ENCODE measurements around the gene PACRG. TPM values are rescaled to one million over a fixed set of nuclear protein-coding genes. Genes with fewer than 3 reads are reported as not detected.

The PACRG gene
- total and polyA plus RNA-seq, 10 of the 15 experiments (the other 5 are each of a cell fraction or from before 2014, with no cell fraction given), result not detected

DNA sequence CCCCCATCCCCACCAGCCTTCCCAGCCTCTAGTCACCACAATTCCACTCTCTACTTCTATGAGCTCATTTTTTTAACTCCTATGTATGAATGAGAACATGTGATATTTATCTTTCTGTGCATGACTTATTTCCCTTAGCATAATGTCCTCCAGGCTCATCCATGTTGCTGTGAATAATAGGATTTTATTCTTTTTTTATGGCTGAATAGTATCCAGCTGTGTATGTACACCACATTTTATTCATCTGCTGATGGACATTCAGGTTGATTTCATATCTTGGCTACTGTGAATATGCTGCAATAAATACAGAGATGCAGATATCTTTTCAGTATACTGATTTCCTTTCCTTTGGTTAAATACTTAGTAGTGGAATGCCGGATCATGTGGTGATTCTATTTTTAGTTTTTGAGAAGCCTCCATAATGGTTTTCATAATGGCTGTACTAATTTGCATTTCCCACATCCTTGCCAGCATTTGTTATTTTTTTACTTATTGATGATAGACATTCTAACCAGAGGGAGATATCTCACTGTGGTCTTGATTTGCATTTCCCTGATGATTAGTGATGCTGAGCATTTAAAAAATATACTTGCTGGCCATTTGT is 194.9 kb downstream of the PACRG start:
- H3K9ac ChIP-seq (ENCODE audit: control insufficient read depth, insufficient read depth, low read length), result no peak overlapping the region
- no peak for FAIRE-seq
- WGBS (ENCODE audit: insufficient coverage, insufficient replicate concordance, low lambda C conversion rate, missing lambda C conversion rate), result 69% methylated on average over 1 of the region's 1 CpG
- H3K4me2 ChIP-seq (ENCODE audit: control insufficient read depth, insufficient read depth), result no peak overlapping the region
- H3K4me1 ChIP-seq (ENCODE audit: control insufficient read depth, insufficient read depth, low read length), result no peaks in the 10 kb centered on the region
- no peaks in the 10 kb centered on the region for H3K79me2 ChIP-seq (ENCODE audit: control insufficient read depth, insufficient read depth, low read length)
- no peaks in the 10 kb centered on the region for H3K36me3 ChIP-seq (ENCODE audit: control insufficient read depth in 2 of 2, insufficient read depth in 2 of 2, low read length in 1 of 2)
- H3K9me3 ChIP-seq (replicated peaks; ENCODE audit: control insufficient read depth, insufficient read depth, low read length), result no peaks in the 10 kb centered on the region
- BruUV-seq (replicated peaks), result no TSS peak
- TF ChIP-seq ZNF207 (IDR thresholded peaks at IDR 0.05; ENCODE audit: borderline replicate concordance) (no peak), ZNF384 (IDR thresholded peaks at IDR 0.05; ENCODE audit: borderline replicate concordance, low read depth, low read length) (no peak), SMC3 (IDR thresholded peaks at IDR 0.05; ENCODE audit: borderline replicate concordance, low read length) (no peak), MTA3 (IDR thresholded peaks at IDR 0.05; ENCODE audit: borderline replicate concordance, low read length) (no peak), TAF1 (IDR thresholded peaks at IDR 0.05; ENCODE audit: borderline replicate concordance, low read depth, low read length) (no peak), FOS (IDR thresholded peaks at IDR 0.05; ENCODE audit: borderline replicate concordance, extremely low read depth, insufficient read length) (no peak), EED (IDR thresholded peaks at IDR 0.05; ENCODE audit: low read depth) (no peak)
- TF ChIP-seq, protein P1, sequence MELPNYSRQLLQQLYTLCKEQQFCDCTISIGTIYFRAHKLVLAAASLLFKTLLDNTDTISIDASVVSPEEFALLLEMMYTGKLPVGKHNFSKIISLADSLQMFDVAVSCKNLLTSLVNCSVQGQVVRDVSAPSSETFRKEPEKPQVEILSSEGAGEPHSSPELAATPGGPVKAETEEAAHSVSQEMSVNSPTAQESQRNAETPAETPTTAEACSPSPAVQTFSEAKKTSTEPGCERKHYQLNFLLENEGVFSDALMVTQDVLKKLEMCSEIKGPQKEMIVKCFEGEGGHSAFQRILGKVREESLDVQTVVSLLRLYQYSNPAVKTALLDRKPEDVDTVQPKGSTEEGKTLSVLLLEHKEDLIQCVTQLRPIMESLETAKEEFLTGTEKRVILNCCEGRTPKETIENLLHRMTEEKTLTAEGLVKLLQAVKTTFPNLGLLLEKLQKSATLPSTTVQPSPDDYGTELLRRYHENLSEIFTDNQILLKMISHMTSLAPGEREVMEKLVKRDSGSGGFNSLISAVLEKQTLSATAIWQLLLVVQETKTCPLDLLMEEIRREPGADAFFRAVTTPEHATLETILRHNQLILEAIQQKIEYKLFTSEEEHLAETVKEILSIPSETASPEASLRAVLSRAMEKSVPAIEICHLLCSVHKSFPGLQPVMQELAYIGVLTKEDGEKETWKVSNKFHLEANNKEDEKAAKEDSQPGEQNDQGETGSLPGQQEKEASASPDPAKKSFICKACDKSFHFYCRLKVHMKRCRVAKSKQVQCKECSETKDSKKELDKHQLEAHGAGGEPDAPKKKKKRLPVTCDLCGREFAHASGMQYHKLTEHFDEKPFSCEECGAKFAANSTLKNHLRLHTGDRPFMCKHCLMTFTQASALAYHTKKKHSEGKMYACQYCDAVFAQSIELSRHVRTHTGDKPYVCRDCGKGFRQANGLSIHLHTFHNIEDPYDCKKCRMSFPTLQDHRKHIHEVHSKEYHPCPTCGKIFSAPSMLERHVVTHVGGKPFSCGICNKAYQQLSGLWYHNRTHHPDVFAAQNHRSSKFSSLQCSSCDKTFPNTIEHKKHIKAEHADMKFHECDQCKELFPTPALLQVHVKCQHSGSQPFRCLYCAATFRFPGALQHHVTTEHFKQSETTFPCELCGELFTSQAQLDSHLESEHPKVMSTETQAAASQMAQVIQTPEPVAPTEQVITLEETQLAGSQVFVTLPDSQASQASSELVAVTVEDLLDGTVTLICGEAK (IDR thresholded peaks at IDR 0.05; ENCODE audit: borderline replicate concordance), result no peak
- TF ChIP-seq, protein P2, sequence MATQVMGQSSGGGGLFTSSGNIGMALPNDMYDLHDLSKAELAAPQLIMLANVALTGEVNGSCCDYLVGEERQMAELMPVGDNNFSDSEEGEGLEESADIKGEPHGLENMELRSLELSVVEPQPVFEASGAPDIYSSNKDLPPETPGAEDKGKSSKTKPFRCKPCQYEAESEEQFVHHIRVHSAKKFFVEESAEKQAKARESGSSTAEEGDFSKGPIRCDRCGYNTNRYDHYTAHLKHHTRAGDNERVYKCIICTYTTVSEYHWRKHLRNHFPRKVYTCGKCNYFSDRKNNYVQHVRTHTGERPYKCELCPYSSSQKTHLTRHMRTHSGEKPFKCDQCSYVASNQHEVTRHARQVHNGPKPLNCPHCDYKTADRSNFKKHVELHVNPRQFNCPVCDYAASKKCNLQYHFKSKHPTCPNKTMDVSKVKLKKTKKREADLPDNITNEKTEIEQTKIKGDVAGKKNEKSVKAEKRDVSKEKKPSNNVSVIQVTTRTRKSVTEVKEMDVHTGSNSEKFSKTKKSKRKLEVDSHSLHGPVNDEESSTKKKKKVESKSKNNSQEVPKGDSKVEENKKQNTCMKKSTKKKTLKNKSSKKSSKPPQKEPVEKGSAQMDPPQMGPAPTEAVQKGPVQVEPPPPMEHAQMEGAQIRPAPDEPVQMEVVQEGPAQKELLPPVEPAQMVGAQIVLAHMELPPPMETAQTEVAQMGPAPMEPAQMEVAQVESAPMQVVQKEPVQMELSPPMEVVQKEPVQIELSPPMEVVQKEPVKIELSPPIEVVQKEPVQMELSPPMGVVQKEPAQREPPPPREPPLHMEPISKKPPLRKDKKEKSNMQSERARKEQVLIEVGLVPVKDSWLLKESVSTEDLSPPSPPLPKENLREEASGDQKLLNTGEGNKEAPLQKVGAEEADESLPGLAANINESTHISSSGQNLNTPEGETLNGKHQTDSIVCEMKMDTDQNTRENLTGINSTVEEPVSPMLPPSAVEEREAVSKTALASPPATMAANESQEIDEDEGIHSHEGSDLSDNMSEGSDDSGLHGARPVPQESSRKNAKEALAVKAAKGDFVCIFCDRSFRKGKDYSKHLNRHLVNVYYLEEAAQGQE (IDR thresholded peaks at IDR 0.05; ENCODE audit: low read depth, low read length), result no peak
- TF ChIP-seq, protein P3, sequence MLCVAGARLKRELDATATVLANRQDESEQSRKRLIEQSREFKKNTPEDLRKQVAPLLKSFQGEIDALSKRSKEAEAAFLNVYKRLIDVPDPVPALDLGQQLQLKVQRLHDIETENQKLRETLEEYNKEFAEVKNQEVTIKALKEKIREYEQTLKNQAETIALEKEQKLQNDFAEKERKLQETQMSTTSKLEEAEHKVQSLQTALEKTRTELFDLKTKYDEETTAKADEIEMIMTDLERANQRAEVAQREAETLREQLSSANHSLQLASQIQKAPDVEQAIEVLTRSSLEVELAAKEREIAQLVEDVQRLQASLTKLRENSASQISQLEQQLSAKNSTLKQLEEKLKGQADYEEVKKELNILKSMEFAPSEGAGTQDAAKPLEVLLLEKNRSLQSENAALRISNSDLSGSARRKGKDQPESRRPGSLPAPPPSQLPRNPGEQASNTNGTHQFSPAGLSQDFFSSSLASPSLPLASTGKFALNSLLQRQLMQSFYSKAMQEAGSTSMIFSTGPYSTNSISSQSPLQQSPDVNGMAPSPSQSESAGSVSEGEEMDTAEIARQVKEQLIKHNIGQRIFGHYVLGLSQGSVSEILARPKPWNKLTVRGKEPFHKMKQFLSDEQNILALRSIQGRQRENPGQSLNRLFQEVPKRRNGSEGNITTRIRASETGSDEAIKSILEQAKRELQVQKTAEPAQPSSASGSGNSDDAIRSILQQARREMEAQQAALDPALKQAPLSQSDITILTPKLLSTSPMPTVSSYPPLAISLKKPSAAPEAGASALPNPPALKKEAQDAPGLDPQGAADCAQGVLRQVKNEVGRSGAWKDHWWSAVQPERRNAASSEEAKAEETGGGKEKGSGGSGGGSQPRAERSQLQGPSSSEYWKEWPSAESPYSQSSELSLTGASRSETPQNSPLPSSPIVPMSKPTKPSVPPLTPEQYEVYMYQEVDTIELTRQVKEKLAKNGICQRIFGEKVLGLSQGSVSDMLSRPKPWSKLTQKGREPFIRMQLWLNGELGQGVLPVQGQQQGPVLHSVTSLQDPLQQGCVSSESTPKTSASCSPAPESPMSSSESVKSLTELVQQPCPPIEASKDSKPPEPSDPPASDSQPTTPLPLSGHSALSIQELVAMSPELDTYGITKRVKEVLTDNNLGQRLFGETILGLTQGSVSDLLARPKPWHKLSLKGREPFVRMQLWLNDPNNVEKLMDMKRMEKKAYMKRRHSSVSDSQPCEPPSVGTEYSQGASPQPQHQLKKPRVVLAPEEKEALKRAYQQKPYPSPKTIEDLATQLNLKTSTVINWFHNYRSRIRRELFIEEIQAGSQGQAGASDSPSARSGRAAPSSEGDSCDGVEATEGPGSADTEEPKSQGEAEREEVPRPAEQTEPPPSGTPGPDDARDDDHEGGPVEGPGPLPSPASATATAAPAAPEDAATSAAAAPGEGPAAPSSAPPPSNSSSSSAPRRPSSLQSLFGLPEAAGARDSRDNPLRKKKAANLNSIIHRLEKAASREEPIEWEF (IDR thresholded peaks at IDR 0.05; ENCODE audit: insufficient replicate concordance, low read depth, low read length), result no peak
- ChIA-PET SMC1A (ENCODE audit: uncharacterized antibody, unreplicated experiment) (no interaction called here), CTCF (no interaction called here), POLR2A (no interaction called here), RAD21 (ENCODE audit: unreplicated experiment) (no interaction called here)
- H3K4me3 ChIP-seq, result no peak overlapping the region
- no peaks in the 10 kb centered on the region for H3K27me3 ChIP-seq (replicated peaks in 1 of 2; ENCODE audit: control insufficient read depth in 2 of 2, insufficient read depth in 2 of 2, low read length in 1 of 2)
- ATAC-seq, result no peak
- in situ Hi-C loops (cut with MboI), result no loop called here
- intact Hi-C loops (cut with micrococcal nuclease; ENCODE audit: unreplicated experiment), result no loop called here
- H2AFZ ChIP-seq (ENCODE audit: control insufficient read depth, low read depth, low read length), result no peak overlapping the region
- no peak overlapping the region for H3K27ac ChIP-seq (ENCODE audit: control insufficient read depth, insufficient read depth)
- DNase-seq (ENCODE audit: low read depth, low spot score), result no peak
- no peaks in the 10 kb centered on the region for H4K20me1 ChIP-seq (ENCODE audit: control insufficient read depth, insufficient read depth)
